A172 (cell line): Measurements from ENCODE around the gene ARHGEF19. TPM values are rescaled to one million over a fixed set of nuclear protein-coding genes. Genes with fewer than 3 reads are reported as not detected.
"Not testable (repeated sequence)": the region's sequence is repeated elsewhere in the genome, so short reads cannot be mapped to it uniquely, and the experiment has no call there.

Experiments used
- DNase-seq: peaks from one replicate; pipeline ENCODE4 v3.0.0-alpha.2; 2015; ENCODE audit warnings: low spot score
- total RNA-seq: library from RNA; depleted of rRNA; stranded (reverse); fragments of >200 nt; shearing (Covaris generic); gene quantifications from 2 replicates; pipeline ENCODE4 v1.2.3, GENCODE V29; 2014

ARHGEF19 gene
- total RNA-seq, 1 experiment from 2014 or later = 1.1 TPM

DNA sequence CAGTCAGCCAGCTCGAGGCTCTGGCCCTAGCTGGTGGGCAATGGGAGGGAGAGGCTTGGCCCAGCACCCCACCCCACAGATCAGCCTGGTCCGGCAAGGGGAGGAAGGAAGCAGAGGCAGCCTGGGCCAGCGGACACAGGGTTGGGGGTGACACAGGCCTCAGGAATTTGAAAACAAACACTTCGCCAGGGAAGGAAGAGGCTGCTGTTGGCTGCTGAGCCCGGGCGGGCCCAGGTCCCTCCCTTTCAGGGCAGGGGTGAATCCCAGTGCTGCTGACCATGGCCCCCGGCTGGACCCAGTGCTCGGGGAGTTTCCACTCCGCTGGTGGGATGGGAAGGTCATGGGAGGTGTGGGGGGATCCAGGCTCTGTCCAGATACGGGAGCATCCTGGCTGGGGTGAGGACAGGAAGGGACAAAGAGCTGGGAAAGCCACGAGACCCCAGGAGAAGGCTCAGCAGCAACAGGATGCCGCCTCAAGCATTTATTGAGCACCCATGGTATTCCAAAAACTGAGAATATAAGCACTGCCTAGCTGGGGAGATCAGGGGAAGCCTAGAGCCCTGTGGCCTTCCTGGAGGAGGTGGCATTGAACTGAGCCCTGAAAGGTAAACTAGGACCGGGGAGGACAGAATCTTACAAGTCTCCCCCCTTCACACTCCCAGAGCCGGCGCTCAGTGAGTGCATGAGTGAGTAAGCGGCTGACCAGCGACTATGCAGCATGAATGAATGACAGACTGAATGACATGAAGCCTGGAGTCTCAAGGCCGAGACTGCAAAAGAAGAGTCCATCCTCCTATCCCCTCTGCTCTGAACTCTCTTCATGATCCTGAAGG is 30.3 kb downstream of the ARHGEF19 start:
- DNase-seq = peak; percentile 87

DNA sequence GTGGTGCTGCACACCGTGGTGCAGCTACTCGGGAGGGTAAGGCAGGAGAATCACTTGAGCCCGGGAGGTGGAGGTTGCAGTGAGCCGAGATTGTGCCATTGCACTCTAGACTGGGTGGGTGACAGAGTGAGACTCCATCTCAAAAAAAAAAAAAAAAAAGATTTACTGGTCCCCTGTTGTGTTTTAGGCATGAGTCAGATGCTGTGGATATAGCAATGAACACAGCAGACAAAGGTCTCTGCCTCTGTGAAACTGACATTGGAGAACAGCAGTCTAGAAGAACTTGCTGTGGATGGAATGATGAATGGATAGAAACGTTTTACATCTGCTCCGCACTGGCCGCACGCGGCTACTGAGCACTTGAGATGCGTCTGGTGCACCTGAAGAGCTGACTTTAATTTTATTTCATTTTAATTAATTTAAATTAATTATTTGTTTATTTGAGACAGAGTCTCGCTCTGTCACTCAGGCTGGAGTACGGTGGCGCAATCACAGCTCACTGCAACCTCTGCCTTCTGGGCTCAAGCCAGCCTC is 32.1 kb downstream of the ARHGEF19 start:
- peak; percentile 44 for DNase-seq

GRCh38 chr1:16178596-16179497 is 33.6 kb downstream of the ARHGEF19 start:
- no peak for DNase-seq

GRCh38 chr1:16177306-16177705 is 35.1 kb downstream of the ARHGEF19 start:
- no peak for DNase-seq

DNA sequence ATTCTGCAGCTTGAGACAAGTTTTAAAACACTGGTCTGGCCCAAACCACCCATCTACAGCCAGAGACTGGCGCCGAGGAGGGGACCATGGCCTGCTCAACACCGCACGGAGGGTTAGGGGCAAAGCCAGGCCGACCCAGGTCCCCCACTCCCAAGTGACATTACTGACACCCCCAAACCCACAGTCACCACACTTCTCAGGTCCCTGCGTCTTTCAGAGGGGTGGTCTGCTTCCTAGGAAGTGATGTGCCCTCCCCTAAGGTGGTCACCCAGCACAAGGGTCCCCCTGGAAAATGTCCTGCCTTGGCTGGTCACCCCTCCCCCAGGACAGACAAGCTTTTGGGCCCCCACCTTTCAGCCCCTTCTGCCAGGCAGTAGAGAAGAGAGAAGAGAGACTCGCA is 35.8 kb downstream of the ARHGEF19 start:
- no peak for DNase-seq

DNA sequence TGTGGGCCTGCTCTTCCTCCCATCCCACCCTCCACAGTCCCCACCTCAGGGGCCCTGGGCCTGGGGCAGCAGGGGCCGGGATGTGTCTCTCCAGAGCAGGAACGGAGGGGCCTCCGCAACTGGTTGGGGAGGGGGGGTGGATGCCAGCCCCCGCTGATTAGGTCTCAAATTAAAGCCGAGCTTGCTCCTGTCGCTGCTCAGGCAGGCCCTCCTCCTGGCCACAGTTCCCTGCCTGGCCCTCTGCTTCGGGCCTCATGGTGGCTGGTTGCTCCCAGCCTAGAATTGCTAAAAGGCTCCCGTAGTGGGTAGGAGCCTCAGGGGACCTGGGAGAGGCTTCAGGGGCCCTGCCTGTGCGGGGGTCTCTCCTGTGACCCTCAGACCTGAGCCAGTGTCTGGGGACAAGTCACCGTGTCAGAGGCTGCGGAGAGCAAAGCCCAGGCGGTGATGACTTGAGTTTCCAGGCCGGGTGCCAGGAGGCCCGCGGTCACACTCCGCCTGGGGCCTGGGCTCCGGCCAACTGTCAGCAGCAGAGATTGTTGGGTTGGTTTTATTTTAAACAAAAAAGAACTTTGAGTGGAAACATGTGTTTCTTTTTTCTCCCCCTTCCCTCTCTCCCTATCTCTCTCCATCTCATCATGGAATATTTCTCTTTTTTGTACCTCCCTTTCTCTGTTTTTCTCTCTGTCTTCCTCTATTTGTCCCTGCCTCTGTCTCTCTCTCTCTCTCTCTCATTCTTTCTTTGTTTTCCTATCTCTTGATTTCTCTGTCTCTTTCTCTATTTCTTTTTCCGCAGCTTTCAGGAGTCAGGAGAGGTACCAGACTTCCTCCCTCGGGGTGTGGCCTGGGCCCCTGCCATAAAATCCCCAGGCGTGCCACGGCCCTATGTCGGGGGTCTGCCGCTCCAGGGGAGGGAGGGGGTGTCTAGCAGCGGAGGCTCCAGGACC is 36.6 kb downstream of the ARHGEF19 start:
- peak; percentile 73 for DNase-seq

GRCh38 chr1:16174886-16175598 is 37.4 kb downstream of the ARHGEF19 start:
- DNase-seq = no peak

GRCh38 chr1:16174261-16174868 is 38.1 kb downstream of the ARHGEF19 start:
- no peak for DNase-seq

DNA sequence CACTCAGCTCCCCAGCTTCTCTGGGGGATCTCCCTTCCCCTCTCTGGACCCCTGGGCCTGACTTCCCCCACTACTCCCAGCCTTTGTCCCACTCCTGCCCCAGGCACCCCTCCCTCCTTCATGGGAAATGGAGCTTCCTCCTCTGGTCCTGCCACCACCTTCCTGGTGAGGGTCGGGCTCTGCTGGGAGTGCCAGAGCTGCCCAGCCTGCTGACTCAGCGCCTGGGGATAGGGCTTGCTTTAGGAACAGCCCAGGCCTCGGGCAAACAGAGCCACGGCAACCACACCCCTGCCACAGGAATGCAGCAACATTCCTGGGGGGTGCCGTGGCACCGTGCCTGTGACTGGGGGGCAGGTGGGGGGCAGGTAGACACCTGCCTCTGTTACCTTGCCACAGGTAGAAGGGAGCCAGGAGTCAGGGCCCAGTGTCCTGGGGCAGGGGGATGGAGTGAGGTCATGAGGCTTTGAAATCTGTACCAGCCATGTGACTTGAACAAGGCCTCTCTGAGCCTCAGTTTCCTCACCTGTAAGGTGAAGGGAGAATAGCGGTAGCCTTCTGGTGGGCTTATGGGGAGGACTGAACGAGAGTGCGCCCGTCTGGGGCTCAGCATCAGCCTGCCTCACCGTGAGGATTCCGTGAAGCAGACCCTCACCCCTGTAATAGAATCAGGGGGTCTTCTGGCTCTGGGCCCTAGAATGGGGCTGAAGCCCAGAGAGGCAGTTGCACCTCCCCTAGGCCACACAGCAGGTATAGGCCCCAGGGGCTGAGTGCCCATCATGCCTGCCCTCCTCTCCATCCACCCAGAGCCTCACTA is 38.8 kb downstream of the ARHGEF19 start:
- peak; percentile 89 for DNase-seq

- DNase-seq = peak; percentile 86
Observed at GRCh38 chr1:16172964-16173446, 39.4 kb downstream of the ARHGEF19 start.

DNA sequence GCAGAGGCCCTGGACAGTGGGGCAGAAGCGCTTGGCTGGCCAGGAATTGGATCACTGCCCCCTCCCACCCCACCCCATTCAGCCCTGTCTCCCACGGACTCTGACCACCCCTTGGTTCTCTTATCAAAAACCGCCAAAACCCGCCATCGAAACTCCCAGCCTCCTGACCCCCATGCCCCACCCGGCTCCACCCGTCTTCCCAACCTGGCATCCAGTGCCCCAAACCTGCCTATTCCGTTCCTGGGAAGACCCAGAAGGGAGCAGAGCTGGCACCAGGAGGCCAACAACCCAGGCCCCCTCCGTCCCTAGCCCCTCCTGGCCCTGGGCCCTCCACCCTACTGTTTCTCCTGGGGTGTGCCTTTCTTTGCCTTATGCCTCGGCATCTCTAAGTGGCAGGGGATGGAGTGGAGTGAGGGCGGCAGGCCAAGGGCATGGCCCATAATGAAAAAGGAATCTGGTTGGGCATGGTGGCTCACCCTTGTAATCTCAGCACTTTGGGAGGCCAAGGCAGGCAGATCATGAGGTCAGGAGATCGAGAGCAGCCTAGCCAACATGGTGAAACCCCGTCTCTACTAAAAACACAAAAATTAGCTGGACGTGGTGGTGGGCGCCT is 40.1 kb downstream of the ARHGEF19 start:
- no peak for DNase-seq

- no peak for DNase-seq
Observed at GRCh38 chr1:16171314-16172151, 40.9 kb downstream of the ARHGEF19 start.

GRCh38 chr1:16170283-16170673 is 42.2 kb downstream of the ARHGEF19 start:
- no peak for DNase-seq

GRCh38 chr1:16168622-16169360 is 43.7 kb downstream of the ARHGEF19 start:
- no peak for DNase-seq

DNA sequence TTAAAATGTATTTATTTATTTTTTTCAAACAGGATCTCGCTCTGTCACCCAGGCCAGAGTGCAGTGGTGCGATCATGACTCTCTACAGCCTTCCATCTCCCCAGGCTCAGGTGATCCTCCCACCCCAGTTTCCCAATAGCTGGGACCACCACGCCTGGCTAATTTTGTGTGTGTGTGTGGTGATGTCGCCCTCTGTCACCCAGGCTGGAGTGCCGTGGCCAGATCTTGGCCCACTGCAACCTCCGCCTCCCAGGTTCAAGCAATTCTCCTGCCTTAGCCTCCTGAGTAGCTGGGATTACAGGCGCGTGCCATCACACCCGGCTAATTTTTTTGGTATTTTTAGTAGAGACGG is 44.3 kb downstream of the ARHGEF19 start:
- not testable (repeated sequence) for DNase-seq

DNA sequence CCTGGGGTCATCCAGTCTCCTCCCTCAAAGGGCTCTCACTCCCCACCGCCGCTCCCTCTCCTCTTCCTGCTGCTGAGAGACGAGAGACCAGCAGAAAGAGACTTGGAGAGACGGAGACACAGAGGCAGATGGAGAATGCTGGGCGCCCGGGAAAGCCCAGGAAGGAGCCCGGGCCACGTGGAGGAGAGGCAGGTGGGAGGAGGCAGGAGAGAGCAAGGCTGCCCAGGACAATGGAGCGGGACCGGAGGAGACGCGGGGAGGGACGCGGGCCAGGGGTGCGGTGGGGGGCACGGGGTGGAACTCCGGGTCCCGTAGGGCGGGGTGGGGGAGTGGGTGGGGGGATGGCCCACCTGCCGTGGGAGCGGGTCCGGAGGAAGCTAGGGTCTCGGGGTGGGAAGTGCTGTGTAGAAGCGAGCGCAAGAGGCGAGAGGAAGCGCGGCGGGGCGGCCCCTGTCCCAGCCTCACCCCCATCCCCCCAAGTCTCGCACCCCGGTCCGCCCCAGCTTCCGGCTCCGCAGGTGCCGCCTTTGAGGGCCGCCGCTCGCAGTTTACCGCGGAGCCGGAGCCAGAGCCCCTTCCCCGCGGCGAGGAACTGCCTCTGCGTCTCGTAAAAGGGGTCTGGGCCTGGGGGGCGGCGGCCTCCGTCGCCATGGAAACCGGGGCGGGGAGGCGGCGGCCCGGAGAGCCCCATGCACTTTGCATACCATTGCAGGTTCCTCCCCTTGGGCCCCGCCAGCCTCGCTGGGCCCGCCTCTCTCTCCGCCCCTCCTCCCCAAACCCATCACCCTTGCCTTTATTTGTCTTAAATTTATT is 44.9 kb downstream of the ARHGEF19 start:
- DNase-seq = no peak
